ENCODE measurements around the gene ANKK1.
A peak's percentile ranks its signal among the peaks of the same experiment; 100 is the strongest.

ANKK1 gene

GRCh38 chr11:113440816-113441215 lies 53.2 kb downstream of the ANKK1 start:
- no peaks in the 10 kb centered on the region for H3K4me1 ChIP-seq
- no peaks in the 10 kb centered on the region for H3K27me3 ChIP-seq (ENCODE audit: low read depth)
- in situ Hi-C loops (cut with MboI; ENCODE audit: low sequenced_read_pairs), result no loop called here
- DNase-seq (ENCODE audit: low spot score in 2 of 2), result no peak
- H3K4me3 ChIP-seq, result no peak overlapping the region
- H3K9me3 ChIP-seq, result no peaks in the 10 kb centered on the region
- no peaks in the 10 kb centered on the region for H3K36me3 ChIP-seq (replicated peaks)

GRCh38 chr11:113444502-113445123 lies 57.0 kb downstream of the ANKK1 start:
- Histone ChIP-seq H3K4me3 (no peak overlapping the region), H3K27me3 (ENCODE audit: low read depth) (no peaks in the 10 kb centered on the region), H3K9me3 (no peaks in the 10 kb centered on the region), H3K4me1 (no peaks in the 10 kb centered on the region), H3K36me3 (replicated peaks) (no peaks in the 10 kb centered on the region)
- DNase-seq (ENCODE audit: low spot score in 2 of 2), result no peak
- in situ Hi-C loops (cut with MboI; ENCODE audit: low sequenced_read_pairs), result no loop called here

GRCh38 chr11:113446112-113446511 lies 58.5 kb downstream of the ANKK1 start:
- no peak for DNase-seq (ENCODE audit: low spot score in 2 of 2)
- Histone ChIP-seq H3K4me1 (no peaks in the 10 kb centered on the region), H3K4me3 (no peak overlapping the region), H3K9me3 (no peaks in the 10 kb centered on the region), H3K27me3 (ENCODE audit: low read depth) (no peaks in the 10 kb centered on the region), H3K36me3 (replicated peaks) (no peaks in the 10 kb centered on the region)
- in situ Hi-C loops (cut with MboI; ENCODE audit: low sequenced_read_pairs), result no loop called here

- Histone ChIP-seq H3K9me3 (no peaks in the 10 kb centered on the region), H3K27me3 (ENCODE audit: low read depth) (no peaks in the 10 kb centered on the region), H3K4me3 (no peak overlapping the region), H3K4me1 (no peaks in the 10 kb centered on the region), H3K36me3 (replicated peaks) (no peaks in the 10 kb centered on the region)
- in situ Hi-C loops (cut with MboI; ENCODE audit: low sequenced_read_pairs), result no loop called here
- DNase-seq (ENCODE audit: low spot score in 2 of 2), result peak in 1 of 2 experiments; percentile 14
Measured at GRCh38 chr11:113446938-113447337, 59.4 kb downstream of the ANKK1 start.

GRCh38 chr11:113447621-113448315 lies 60.2 kb downstream of the ANKK1 start:
- H3K27me3 ChIP-seq (ENCODE audit: low read depth), result no peaks in the 10 kb centered on the region
- H3K9me3 ChIP-seq, result no peaks in the 10 kb centered on the region
- DNase-seq (ENCODE audit: low spot score in 2 of 2), result no peak
- H3K36me3 ChIP-seq (replicated peaks), result no peaks in the 10 kb centered on the region
- no peaks in the 10 kb centered on the region for H3K4me1 ChIP-seq
- H3K4me3 ChIP-seq, result no peak overlapping the region
- in situ Hi-C loops (cut with MboI; ENCODE audit: low sequenced_read_pairs), result no loop called here

GRCh38 chr11:113448316-113448677 lies 60.7 kb downstream of the ANKK1 start:
- Histone ChIP-seq H3K4me3 (no peak overlapping the region), H3K9me3 (no peaks in the 10 kb centered on the region), H3K27me3 (ENCODE audit: low read depth) (no peaks in the 10 kb centered on the region), H3K36me3 (replicated peaks) (no peaks in the 10 kb centered on the region), H3K4me1 (no peaks in the 10 kb centered on the region)
- no peak for DNase-seq (ENCODE audit: low spot score in 2 of 2)
- in situ Hi-C loops (cut with MboI; ENCODE audit: low sequenced_read_pairs), result no loop called here

GRCh38 chr11:113449743-113450142 lies 62.2 kb downstream of the ANKK1 start:
- Histone ChIP-seq H3K4me1 (no peaks in the 10 kb centered on the region), H3K9me3 (no peaks in the 10 kb centered on the region), H3K4me3 (no peak overlapping the region), H3K36me3 (replicated peaks) (no peaks in the 10 kb centered on the region), H3K27me3 (ENCODE audit: low read depth) (no peaks in the 10 kb centered on the region)
- no peak for DNase-seq (ENCODE audit: low spot score in 2 of 2)
- in situ Hi-C loops (cut with MboI; ENCODE audit: low sequenced_read_pairs), result no loop called here
